K562 (cell line): ENCODE measurements around the gene ZSWIM4. TPM values are rescaled to one million over a fixed set of nuclear protein-coding genes. Genes with fewer than 3 reads are reported as not detected.
A peak's percentile ranks its signal among the peaks of the same experiment; 100 is the strongest.

Experiments used
- BACH1 ChIP-seq: fragments of 200-800 bp; sonication (Bioruptor generic); IDR thresholded peaks from 2 replicates; pipeline ENCODE4 v1.6.1; 2016; ENCODE audit warnings: missing genetic modification characterization, missing compliant biosample characterization
- BHLHE40 ChIP-seq: IDR thresholded peaks from 2 replicates; pipeline ENCODE4 v1.6.1; 2011; ENCODE audit warnings: low read length, improper control_type of control experiment
- CREB1 ChIP-seq, 2 experiments: sonication (generic) in 1 of 2; formaldehyde crosslinking in 1 of 2; IDR thresholded peaks; 2 replicates each; pipeline versions ENCODE4 v1.6.1 to v1.8.0; 2012 to 2022; ENCODE audit warnings: inconsistent platforms in 1 of 2, mild to moderate bottlenecking in 1 of 2, missing genetic modification reagents in 1 of 2, moderate library complexity in 1 of 2
- LEF1 ChIP-seq: fragments of 450-650 bp; IDR thresholded peaks from 2 replicates; pipeline ENCODE4 v1.6.1; 2016; ENCODE audit warnings: mild to moderate bottlenecking
- MTA1 ChIP-seq: fragments of 450-650 bp; IDR thresholded peaks from 2 replicates; pipeline ENCODE4 v1.6.1; 2017; ENCODE audit warnings: borderline replicate concordance
- POLR2A ChIP-seq: fragments of 450-650 bp; conservative IDR thresholded peaks from 2 replicates; pipeline ENCODE4 v1.6.1; 2016
- RERE ChIP-seq: sonication (generic); formaldehyde crosslinking; IDR thresholded peaks from 2 replicates; pipeline ENCODE4 v1.8.0; 2023; ENCODE audit warnings: missing genetic modification reagents, mild to moderate bottlenecking, borderline replicate concordance
- REST ChIP-seq, 2 experiments: fragments of 450-650 bp; formaldehyde crosslinking in 1 of 2; IDR thresholded peaks; 2 replicates each; pipeline versions ENCODE4 v1.4.0 to v1.6.1; 2014 to 2020; ENCODE audit warnings: mild to moderate bottlenecking in 2 of 2, borderline replicate concordance in 1 of 2, low read depth in 1 of 2
- TBP ChIP-seq: optimal IDR thresholded peaks from 2 replicates; pipeline ENCODE3; 2011; ENCODE audit warnings: low read depth, low read length, improper control_type of control experiment
- TEAD4 ChIP-seq, 2 experiments: sonication (generic) in 1 of 2; formaldehyde crosslinking in 1 of 2; IDR thresholded peaks; 2 replicates each; pipeline versions ENCODE4 v1.6.1 to v1.8.0; 2012 to 2022; ENCODE audit warnings: borderline replicate concordance in 1 of 2, inconsistent platforms in 1 of 2, low read length in 1 of 2, mild to moderate bottlenecking in 1 of 2, missing genetic modification reagents in 1 of 2
- ZNF263 ChIP-seq: sonication (generic); formaldehyde crosslinking; IDR thresholded peaks from 2 replicates; pipeline ENCODE4 v1.8.0; 2022; ENCODE audit warnings: mild to moderate bottlenecking, missing genetic modification reagents, borderline replicate concordance
- ZNF780A ChIP-seq: fragments of 250-450 bp; sonication (Bioruptor Pico); IDR thresholded peaks from 2 replicates; pipeline ENCODE4 v1.5.0; 2021; ENCODE audit warnings: mild to moderate bottlenecking
- polyA plus RNA-seq, 8 experiments: library from polyadenylated mRNA; depleted of rRNA in 4 of 8; stranded (reverse) in 5 of 8; unstranded in 3 of 8; fragments of >200 nt; fragmentation: Nextera tagmentation in 2 of 8; fragmentation: Illumina TruSeq in 1 of 8; extraction: Ambion mirVana in 2 of 8; extraction: Trizol in 1 of 8; gene quantifications; 2 replicates each; pipeline versions ENCODE4 v1.2.1 to v1.2.3, GENCODE V29; 2011 to 2014; ENCODE audit warnings: inconsistent platforms in 1 of 8, missing spikeins in 1 of 8
- total RNA-seq, 7 experiments: library from RNA; depleted of rRNA in 6 of 7; stranded (reverse); fragments of >200 nt in 6 of 7; fragmentation: Illumina TruSeq in 2 of 7; extraction: Trizol in 2 of 7; gene quantifications; 2 replicates each; pipeline versions ENCODE4 v1.2.1 to v1.2.3, GENCODE V29; 2011 to 2021; ENCODE audit warnings: low replicate concordance in 1 of 7

ZSWIM4 gene
- total and polyA plus RNA-seq, 9 of the 15 experiments (the other 6 are each of a cell fraction or from before 2014, with no cell fraction given): 0.25 to 3.7 (median 0.79) TPM; not detected in 2

GRCh38 chr19:13880059-13881043, 85.1 kb downstream of the ZSWIM4 start (continued):
- peak; percentile 97 for TF ChIP-seq REST (IDR thresholded peaks at IDR 0.05; ENCODE audit: borderline replicate concordance)
- 0 out of 2 replicates have a peak, but pooled peaks have one; percentile 30 for TF ChIP-seq REST (CRISPR knock-in tag; IDR thresholded peaks at IDR 0.05; ENCODE audit: low read depth)
- TF ChIP-seq RERE: no peak
- TF ChIP-seq TBP: peak; percentile 62
- TF ChIP-seq ZNF780A (CRISPR knock-in tag): no peak
- TF ChIP-seq BACH1 (tag): no peak
- peak; percentile 70; the same call in 1 of the 2 replicates for TF ChIP-seq ZNF263 (CRISPR knock-in tag)
- TF ChIP-seq CREB1 (IDR thresholded peaks at IDR 0.05): peak; percentile 77
- TF ChIP-seq CREB1 (CRISPR knock-in tag; IDR thresholded peaks at IDR 0.05): peak; percentile 94
- TF ChIP-seq MTA1: peak; percentile 63; the same call in 1 of the 2 replicates
- TF ChIP-seq BHLHE40: peak; percentile 72
- TF ChIP-seq LEF1: peak; percentile 18; the same call in 1 of the 2 replicates
- TF ChIP-seq TEAD4 (IDR thresholded peaks at IDR 0.05; ENCODE audit: low read length): no peak
- no peak for TF ChIP-seq TEAD4 (CRISPR knock-in tag; IDR thresholded peaks at IDR 0.05; ENCODE audit: borderline replicate concordance)
- TF ChIP-seq POLR2A: peak; percentile 60
